AG04449 (cell line): ENCODE results near the gene MAP2.

Source experiments
- CTCF ChIA-PET: fragments of 350-600 bp; formaldehyde crosslinking; extraction: SDS; loops from one replicate; lab custom pipeline; 2021; ENCODE audit warnings: antibody characterized with exemption; lab: Yijun Ruan, JAX
- POLR2A ChIA-PET: fragments of 400-600, 350-600 bp; formaldehyde crosslinking; extraction: SDS; loops from one replicate; lab custom pipeline; 2020; ENCODE audit warnings: antibody characterized with exemption, inconsistent platforms; lab: Yijun Ruan, JAX
- DNase-seq: peaks from one replicate; pipeline ENCODE4 v3.0.0-alpha.2; 2010; ENCODE audit warnings: low read depth, low spot score
- H3K4me3 ChIP-seq: 2 replicates; pipeline ENCODE4 v1.5.1; 2011; ENCODE audit warnings: low read depth, mild to moderate bottlenecking, control low read depth, low read length
- TF ChIP-seq, protein P1 (sequence below): IDR thresholded peaks from one replicate; pipeline ENCODE4 v1.5.1; 2011; ENCODE audit warnings: mild to moderate bottlenecking, moderate library complexity, low read length, control low read depth, inconsistent platforms; ENCODE audit not compliant: insufficient read depth; ENCODE audit errors: missing control alignments

MAP2 gene

DNA sequence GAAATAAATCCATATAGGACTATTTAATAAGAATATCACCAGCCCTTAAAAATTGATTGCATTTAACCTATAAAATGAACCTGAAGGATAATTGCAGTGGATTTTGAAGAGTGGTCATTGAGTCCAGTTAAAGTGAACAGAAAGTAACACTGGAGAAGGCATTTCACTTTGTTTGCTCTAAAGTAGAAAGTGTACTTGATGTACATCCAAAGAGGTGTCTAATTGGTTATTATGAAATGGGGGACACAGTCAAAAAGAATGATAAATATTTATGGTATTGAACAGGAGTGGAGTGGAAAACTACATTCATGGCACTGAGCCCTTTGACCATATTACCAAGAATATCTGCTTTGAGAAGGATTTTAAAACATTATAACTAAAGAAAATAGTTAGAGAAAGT, 28.2 kb upstream of the MAP2 start:
- TF ChIP-seq, protein P1, sequence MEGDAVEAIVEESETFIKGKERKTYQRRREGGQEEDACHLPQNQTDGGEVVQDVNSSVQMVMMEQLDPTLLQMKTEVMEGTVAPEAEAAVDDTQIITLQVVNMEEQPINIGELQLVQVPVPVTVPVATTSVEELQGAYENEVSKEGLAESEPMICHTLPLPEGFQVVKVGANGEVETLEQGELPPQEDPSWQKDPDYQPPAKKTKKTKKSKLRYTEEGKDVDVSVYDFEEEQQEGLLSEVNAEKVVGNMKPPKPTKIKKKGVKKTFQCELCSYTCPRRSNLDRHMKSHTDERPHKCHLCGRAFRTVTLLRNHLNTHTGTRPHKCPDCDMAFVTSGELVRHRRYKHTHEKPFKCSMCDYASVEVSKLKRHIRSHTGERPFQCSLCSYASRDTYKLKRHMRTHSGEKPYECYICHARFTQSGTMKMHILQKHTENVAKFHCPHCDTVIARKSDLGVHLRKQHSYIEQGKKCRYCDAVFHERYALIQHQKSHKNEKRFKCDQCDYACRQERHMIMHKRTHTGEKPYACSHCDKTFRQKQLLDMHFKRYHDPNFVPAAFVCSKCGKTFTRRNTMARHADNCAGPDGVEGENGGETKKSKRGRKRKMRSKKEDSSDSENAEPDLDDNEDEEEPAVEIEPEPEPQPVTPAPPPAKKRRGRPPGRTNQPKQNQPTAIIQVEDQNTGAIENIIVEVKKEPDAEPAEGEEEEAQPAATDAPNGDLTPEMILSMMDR: no peak
- ChIA-PET POLR2A (no interaction called here), CTCF (no interaction called here)
- no peak for DNase-seq
- no peak overlapping the region for H3K4me3 ChIP-seq

DNA sequence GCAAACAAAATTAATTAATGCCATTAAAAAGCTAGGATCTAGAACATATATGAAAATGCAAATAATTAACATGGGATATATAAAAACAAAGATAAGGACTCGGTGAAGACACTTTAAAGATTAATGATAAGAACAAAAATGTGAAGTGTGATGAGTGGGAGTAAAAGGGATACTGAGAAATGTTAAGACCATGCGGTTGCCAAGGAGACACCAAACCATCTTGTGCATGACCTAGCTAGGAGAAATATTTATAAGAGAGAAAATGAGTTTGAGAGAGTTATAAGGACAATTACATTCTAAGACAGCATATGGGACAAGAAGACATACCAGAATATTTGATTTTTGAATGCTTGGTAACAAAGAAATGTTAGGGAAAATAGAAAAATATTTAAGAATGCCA, 25.4 kb upstream of the MAP2 start:
- TF ChIP-seq, protein P1: no peak
- DNase-seq: no peak
- ChIA-PET CTCF (interaction anchor here (2.9 kb wide), 1 partner anchor 26 kb away, joined by 12 read pairs; the partner anchor contains the start of gene MAP2), POLR2A (no interaction called here)
- no peak overlapping the region for H3K4me3 ChIP-seq

DNA sequence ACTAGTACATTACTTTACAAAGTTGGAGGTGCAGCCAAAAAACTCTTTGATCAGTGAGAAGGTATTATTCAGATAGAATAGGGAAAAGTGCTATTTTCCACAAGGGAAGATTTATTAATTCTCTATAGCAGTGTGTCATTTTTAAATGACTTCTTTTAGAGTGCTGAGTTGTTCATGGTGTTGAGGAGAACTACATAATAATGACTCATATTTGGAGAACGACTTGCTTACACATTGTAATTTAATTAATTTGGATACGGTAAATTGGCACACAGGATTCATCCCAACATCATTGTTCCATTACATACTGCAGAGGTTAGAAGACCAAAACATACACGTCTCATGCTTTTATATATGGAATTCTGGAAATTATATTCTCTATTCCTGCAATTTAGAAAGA, 22.1 kb upstream of the MAP2 start:
- H3K4me3 ChIP-seq: no peak overlapping the region
- POLR2A ChIA-PET: no interaction called here
- CTCF ChIA-PET: interaction anchor here (2.0 kb wide), 1 partner anchor 23 kb away, joined by 4 read pairs; no protein-coding TSS in a partner anchor
- TF ChIP-seq, protein P1: no peak
- DNase-seq: no peak

DNA sequence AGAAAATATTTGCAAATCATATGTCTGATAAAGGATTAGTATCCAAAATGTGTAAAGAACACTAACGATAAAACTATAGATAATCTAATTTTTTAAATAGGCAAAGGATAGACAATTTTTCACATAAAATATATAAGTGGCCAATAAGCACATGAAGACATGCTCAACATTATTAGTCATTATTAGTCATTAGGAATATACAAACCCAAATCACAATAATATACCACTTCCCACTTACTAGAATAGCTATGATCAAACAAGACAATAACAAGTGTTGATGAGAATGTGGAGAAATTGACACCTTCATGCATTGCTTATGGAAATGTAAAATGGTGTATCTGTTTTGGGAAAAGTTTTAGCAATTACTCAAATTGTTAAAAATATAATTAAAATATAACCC, 12.6 kb upstream of the MAP2 start:
- CTCF ChIA-PET: interaction anchor here (0.6 to 1.2 kb wide), 2 partner anchors 77 to 1004 kb away, joined by 3 to 5 read pairs; no protein-coding TSS in a partner anchor
- POLR2A ChIA-PET: no interaction called here
- TF ChIP-seq, protein P1: no peak

DNA sequence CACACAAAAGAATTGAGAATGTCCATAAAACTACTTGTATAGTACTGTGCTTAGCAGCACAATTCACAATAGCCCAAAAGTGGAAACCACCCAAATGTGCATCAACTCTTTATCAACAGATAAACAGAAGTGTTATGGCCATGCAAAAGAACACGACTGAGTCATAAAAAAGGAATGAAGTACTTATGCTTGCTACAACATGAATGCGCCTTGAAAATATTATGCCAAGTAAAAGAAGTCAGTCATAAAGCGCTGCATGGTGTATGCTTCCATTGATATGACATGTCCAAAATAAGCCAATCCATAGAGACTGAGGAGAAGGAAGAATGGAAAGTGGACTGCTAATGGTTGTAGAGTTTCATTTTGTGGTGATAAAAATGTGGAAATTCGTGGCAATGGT, 12.1 kb upstream of the MAP2 start:
- H3K4me3 ChIP-seq: no peak overlapping the region
- ChIA-PET POLR2A (no interaction called here), CTCF (interaction anchor here (1.2 kb wide), 1 partner anchor 77 kb away, joined by 5 read pairs; no protein-coding TSS in a partner anchor)
- TF ChIP-seq, protein P1: no peak
- DNase-seq: no peak

More for the DNA sequence above, 12.6 kb upstream of the MAP2 start:
- no peak overlapping the region for H3K4me3 ChIP-seq
- no peak for DNase-seq

DNA sequence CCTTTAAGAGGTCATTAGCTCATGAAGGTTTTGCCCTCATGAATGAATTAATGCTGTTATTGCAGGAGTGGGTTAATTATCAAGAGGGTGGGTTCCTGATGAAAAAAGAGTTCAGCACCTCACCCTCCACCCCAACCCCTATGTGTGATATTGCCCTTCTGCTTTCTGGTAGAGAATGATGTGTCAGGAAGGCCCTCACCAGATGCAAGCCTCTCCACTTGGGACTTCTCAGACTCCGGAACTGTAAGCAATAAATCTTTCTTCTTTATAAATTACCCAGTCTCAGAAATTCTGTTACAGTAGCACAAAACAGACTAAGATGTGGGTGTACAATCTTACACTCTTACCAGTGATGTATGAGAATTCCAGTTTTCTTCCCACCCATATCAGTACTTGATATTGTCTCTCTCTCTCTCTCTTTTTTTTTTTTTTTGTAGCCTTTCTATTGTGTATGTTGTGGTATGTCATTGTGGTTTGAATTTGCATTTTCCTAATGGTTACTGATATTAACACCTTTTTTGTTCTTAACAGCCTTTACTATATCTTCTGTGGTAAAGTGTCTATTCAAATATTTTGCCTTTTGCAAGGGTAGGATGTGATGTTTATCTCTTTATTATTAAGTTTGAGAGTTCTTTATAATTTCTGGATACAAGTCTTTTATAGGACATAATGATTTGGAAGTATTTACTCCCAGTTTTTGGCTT, 10.4 kb upstream of the MAP2 start:
- ChIA-PET CTCF (interaction anchor here (1.3 to 1.5 kb wide), 3 partner anchors 10 to 143 kb away, joined by 3 to 5 read pairs (median 3); partner anchors contain the start of gene MAP2), POLR2A (no interaction called here)
- TF ChIP-seq, protein P1: no peak
- no peak for DNase-seq
- no peak overlapping the region for H3K4me3 ChIP-seq
